ENCODE measurements around the gene COG1.

Gene COG1

DNA sequence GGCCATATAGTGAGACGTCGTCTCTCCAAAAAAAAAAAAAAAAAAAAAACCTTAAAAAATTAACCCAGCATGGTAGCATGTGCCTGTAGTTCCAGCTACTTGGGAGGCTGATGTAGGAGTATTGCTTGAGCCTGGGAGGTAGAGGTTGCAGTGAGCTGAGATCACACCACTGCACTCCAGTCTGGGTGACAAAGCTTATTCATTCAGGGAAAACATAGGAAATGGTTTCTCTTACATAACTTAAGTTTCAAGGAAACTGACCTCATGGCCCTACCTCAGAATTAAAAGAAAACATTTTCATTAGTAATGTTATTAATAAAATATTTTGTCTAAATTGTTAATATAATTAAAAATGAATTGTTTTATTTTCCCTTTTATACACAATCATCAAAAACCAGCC is 31.4 kb downstream of the COG1 start:
- Histone ChIP-seq H3K9ac (ENCODE audit: low read depth, low read length) (no peak overlapping the region), H3K9me3 (ENCODE audit: control insufficient read depth, insufficient read depth, low read length) (no peaks in the 10 kb centered on the region), H3K4me1 (ENCODE audit: insufficient read depth, low read length) (peaks cover 36% of the 10 kb centered on the region), H3K36me3 (ENCODE audit: insufficient read depth, low read length) (no peaks in the 10 kb centered on the region)

GRCh38 chr17:73224663-73225305 is 31.9 kb downstream of the COG1 start:
- H3K4me1 ChIP-seq (ENCODE audit: insufficient read depth, low read length) = peaks cover 37% of the 10 kb centered on the region
- H3K9ac ChIP-seq (ENCODE audit: low read depth, low read length) = no peak overlapping the region
- H3K36me3 ChIP-seq (ENCODE audit: insufficient read depth, low read length) = no peaks in the 10 kb centered on the region
- H3K9me3 ChIP-seq (ENCODE audit: control insufficient read depth, insufficient read depth, low read length) = no peaks in the 10 kb centered on the region

GRCh38 chr17:73226556-73227172 is 33.8 kb downstream of the COG1 start:
- H3K36me3 ChIP-seq (ENCODE audit: insufficient read depth, low read length) = no peaks in the 10 kb centered on the region
- peaks cover 41% of the 10 kb centered on the region for H3K4me1 ChIP-seq (ENCODE audit: insufficient read depth, low read length)
- no peak overlapping the region for H3K9ac ChIP-seq (ENCODE audit: low read depth, low read length)
- H3K9me3 ChIP-seq (ENCODE audit: control insufficient read depth, insufficient read depth, low read length) = no peaks in the 10 kb centered on the region

- no peak overlapping the region for H3K9ac ChIP-seq (ENCODE audit: low read depth, low read length)
- peaks cover 41% of the 10 kb centered on the region for H3K4me1 ChIP-seq (ENCODE audit: insufficient read depth, low read length)
- H3K9me3 ChIP-seq (ENCODE audit: control insufficient read depth, insufficient read depth, low read length) = no peaks in the 10 kb centered on the region
- H3K36me3 ChIP-seq (ENCODE audit: insufficient read depth, low read length) = no peaks in the 10 kb centered on the region
Measured at GRCh38 chr17:73227379-73227778, 34.5 kb downstream of the COG1 start.

DNA sequence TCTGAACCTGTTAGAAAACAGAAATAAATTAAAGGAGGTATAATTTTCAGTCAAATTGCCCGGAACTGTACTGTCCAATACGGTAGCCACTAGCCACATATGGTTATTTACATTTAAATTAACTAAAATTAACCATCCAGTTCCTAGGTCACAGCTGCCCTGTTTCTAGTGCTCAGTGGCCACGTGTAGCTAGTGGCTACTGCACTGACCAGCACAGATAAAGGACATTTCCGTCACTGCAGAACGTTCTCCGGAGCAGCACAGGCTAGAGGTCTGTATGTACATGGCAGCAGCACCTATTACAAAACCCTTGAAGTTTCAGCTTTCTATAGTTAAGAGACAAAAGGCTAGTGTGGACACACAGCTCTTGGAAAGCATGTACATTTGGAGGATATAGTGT is 35.1 kb downstream of the COG1 start:
- H3K4me1 ChIP-seq (ENCODE audit: insufficient read depth, low read length) = peaks cover 41% of the 10 kb centered on the region
- H3K9ac ChIP-seq (ENCODE audit: low read depth, low read length) = no peak overlapping the region
- H3K9me3 ChIP-seq (ENCODE audit: control insufficient read depth, insufficient read depth, low read length) = no peaks in the 10 kb centered on the region
- H3K36me3 ChIP-seq (ENCODE audit: insufficient read depth, low read length) = no peaks in the 10 kb centered on the region

GRCh38 chr17:73228748-73229236 is 35.9 kb downstream of the COG1 start:
- Histone ChIP-seq H3K9ac (ENCODE audit: low read depth, low read length) (peak overlapping the region; percentile 2; the same call in 1 of the 2 replicates), H3K9me3 (ENCODE audit: control insufficient read depth, insufficient read depth, low read length) (no peaks in the 10 kb centered on the region), H3K36me3 (ENCODE audit: insufficient read depth, low read length) (no peaks in the 10 kb centered on the region), H3K4me1 (ENCODE audit: insufficient read depth, low read length) (peaks cover 41% of the 10 kb centered on the region)

DNA sequence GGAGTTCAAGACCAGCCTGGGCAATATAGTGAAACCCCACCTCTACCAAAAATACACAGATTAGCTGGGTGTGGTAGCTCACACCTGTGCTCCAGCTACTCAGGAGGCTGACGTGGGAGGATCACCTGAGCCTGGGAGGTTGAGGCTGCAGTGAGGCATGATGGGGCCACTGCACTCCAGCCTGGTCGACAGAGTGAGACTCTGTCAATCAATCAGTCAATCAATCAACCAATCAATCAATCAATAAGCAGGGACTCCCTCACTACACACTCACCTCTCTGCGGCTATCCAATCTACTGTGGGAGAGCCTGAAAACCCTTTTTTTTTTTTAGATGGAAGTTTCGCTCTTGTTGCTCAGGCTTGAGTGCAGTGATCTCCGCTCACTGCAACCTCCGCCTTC is 37.2 kb downstream of the COG1 start:
- peaks cover 34% of the 10 kb centered on the region for H3K4me1 ChIP-seq (ENCODE audit: insufficient read depth, low read length)
- H3K36me3 ChIP-seq (ENCODE audit: insufficient read depth, low read length) = no peaks in the 10 kb centered on the region
- H3K9me3 ChIP-seq (ENCODE audit: control insufficient read depth, insufficient read depth, low read length) = no peaks in the 10 kb centered on the region
- no peak overlapping the region for H3K9ac ChIP-seq (ENCODE audit: low read depth, low read length)

GRCh38 chr17:73231395-73231794 is 38.5 kb downstream of the COG1 start:
- Histone ChIP-seq H3K9ac (ENCODE audit: low read depth, low read length) (peak overlapping the region; percentile 96), H3K4me1 (ENCODE audit: insufficient read depth, low read length) (peaks cover 31% of the 10 kb centered on the region), H3K9me3 (ENCODE audit: control insufficient read depth, insufficient read depth, low read length) (no peaks in the 10 kb centered on the region), H3K36me3 (ENCODE audit: insufficient read depth, low read length) (peaks cover 7% of the 10 kb centered on the region; the same call in 1 of the 2 replicates)

GRCh38 chr17:73231841-73232586 is 39.2 kb downstream of the COG1 start:
- Histone ChIP-seq H3K9me3 (ENCODE audit: control insufficient read depth, insufficient read depth, low read length) (no peaks in the 10 kb centered on the region), H3K36me3 (ENCODE audit: insufficient read depth, low read length) (peaks cover 10% of the 10 kb centered on the region), H3K4me1 (ENCODE audit: insufficient read depth, low read length) (peaks cover 26% of the 10 kb centered on the region), H3K9ac (ENCODE audit: low read depth, low read length) (peak overlapping the region; percentile 96)

GRCh38 chr17:73232587-73233373 is 39.9 kb downstream of the COG1 start:
- no peaks in the 10 kb centered on the region for H3K9me3 ChIP-seq (ENCODE audit: control insufficient read depth, insufficient read depth, low read length)
- peaks cover 18% of the 10 kb centered on the region for H3K4me1 ChIP-seq (ENCODE audit: insufficient read depth, low read length)
- peak overlapping the region; percentile 96 for H3K9ac ChIP-seq (ENCODE audit: low read depth, low read length)
- H3K36me3 ChIP-seq (ENCODE audit: insufficient read depth, low read length) = peaks cover 16% of the 10 kb centered on the region

DNA sequence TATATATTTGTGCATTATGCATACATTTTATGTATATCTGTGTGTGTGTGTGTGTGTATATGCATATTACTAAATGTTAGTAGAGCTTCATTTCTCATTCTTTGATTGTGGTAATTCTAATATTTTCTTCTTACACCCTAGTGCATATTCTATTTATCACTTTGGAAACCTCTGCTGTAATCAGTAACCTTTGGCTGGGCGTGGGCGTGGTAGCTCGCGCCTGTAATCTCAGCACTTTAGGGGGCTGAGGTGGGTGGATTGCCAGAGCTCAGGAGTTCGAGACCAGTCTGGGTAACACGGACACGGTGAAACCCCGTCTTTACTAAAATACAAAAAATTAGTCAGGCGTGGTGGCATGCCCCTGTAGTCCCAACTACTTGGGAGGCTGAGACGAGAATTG is 41.9 kb downstream of the COG1 start:
- Histone ChIP-seq H3K9ac (ENCODE audit: low read depth, low read length) (no peak overlapping the region), H3K9me3 (ENCODE audit: control insufficient read depth, insufficient read depth, low read length) (no peaks in the 10 kb centered on the region), H3K36me3 (ENCODE audit: insufficient read depth, low read length) (peaks cover 16% of the 10 kb centered on the region), H3K4me1 (ENCODE audit: insufficient read depth, low read length) (peaks cover 5% of the 10 kb centered on the region; the same call in 1 of the 2 replicates)

GRCh38 chr17:73237714-73238113 is 44.9 kb downstream of the COG1 start:
- Histone ChIP-seq H3K9me3 (ENCODE audit: control insufficient read depth, insufficient read depth, low read length) (no peaks in the 10 kb centered on the region), H3K4me1 (ENCODE audit: insufficient read depth, low read length) (no peaks in the 10 kb centered on the region), H3K9ac (ENCODE audit: low read depth, low read length) (no peak overlapping the region), H3K36me3 (ENCODE audit: insufficient read depth, low read length) (peaks cover 16% of the 10 kb centered on the region)

GRCh38 chr17:73240561-73240960 is 47.7 kb downstream of the COG1 start:
- Histone ChIP-seq H3K9me3 (ENCODE audit: control insufficient read depth, insufficient read depth, low read length) (no peaks in the 10 kb centered on the region), H3K9ac (ENCODE audit: low read depth, low read length) (no peak overlapping the region), H3K4me1 (ENCODE audit: insufficient read depth, low read length) (no peaks in the 10 kb centered on the region), H3K36me3 (ENCODE audit: insufficient read depth, low read length) (peaks cover 14% of the 10 kb centered on the region)

DNA sequence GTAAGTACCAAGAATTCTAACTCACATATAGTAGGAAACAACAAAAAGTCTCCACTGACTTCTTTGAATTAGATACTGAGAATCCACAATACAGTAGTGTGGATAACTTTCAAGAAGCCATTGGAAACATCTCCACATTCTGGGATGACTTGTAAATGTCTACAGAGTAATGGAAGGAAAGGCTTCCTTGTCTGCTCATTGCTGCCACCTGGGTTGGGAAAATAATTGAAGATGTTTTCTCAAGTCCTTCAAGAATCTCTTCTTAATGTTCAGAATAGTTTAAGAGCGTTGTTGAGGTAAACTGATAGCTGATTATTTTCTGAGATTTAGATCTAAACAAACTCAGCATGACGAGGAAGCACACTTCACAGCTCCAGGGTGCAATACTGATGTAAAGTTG is 54.9 kb downstream of the COG1 start:
- 0 out of 2 replicates have a peak, but pooled peaks cover 6% of the 10 kb centered on the region for H3K36me3 ChIP-seq (ENCODE audit: insufficient read depth, low read length)
- no peaks in the 10 kb centered on the region for H3K4me1 ChIP-seq (ENCODE audit: insufficient read depth, low read length)
- H3K9ac ChIP-seq (ENCODE audit: low read depth, low read length) = no peak overlapping the region
- no peaks in the 10 kb centered on the region for H3K9me3 ChIP-seq (ENCODE audit: control insufficient read depth, insufficient read depth, low read length)

Data from ES-I3 (cell line).